Left cardiac atrium (tissue), 4 donors: Measurements from ENCODE around the gene KLF2. TPM values are rescaled to one million over a fixed set of nuclear protein-coding genes. Genes with fewer than 3 reads are reported as not detected.
A peak's percentile ranks its signal among the peaks of the same experiment; 100 is the strongest.
"Not testable (repeated sequence)": the region's sequence is repeated elsewhere in the genome, so short reads cannot be mapped to it uniquely, and the experiment has no call there.

Experiments used
- ATAC-seq, 2 donors: fragments of 200-7000 bp; cut with Tn5 transposase; one replicate each; pipeline ENCODE4 v1.9.1; 2020; ENCODE audit warnings: mild to moderate bottlenecking in 2 of 2, moderate library complexity in 2 of 2
- DNase-seq: peaks from one replicate; pipeline ENCODE4 v3.0.0-alpha.2; 2020
- intact Hi-C, 2 donors: fragments of 100-400 bp; cut with DNase I; formaldehyde crosslinking; loops; one replicate each; pipeline versions ENCODE4 v1.14.1 to v1.15.1; 2022 to 2023
- long read RNA-seq: library from polyadenylated mRNA; unstranded; transcript quantifications from one replicate; pipeline ENCODE4 v2.0.0, GENCODE V29; 2021
- total RNA-seq, 2 donors: library from RNA; stranded (reverse); fragmentation: NEBNext Ultra II Directional; extraction: Animal tissue kit (Norgen Biotek cat#: 25700); gene quantifications; one replicate each; pipeline ENCODE4 v1.2.1, GENCODE V29; 2021
- donor health status: DM: no; HTN: yes; CAD: no.
- donor health status: DM: no; HTN: yes; CAD: no; lungs with severe emphysema.
- donor health status: DM: yes; HTN: yes; CAD: no.
- donor health status: Dilated cardiomyopathy.

The KLF2 gene
- 10 to 100 TPM; 66.4 to 77.5 TPM for total RNA-seq
- long read RNA-seq, partial matches to known transcripts, result 3 of 3 reads
- long read RNA-seq, other reads (novel, unspliced or antisense), result 0 of 3 reads

GRCh38 chr19:16324384-16325160 lies at the start of gene KLF2:
Gene KLF2 (plus strand): TSS chr19:16324826. CDS start chr19:16324924, 98 bp downstream.
- ATAC-seq (peak; percentile 86 to 88), DNase-seq (peak; percentile 95)
- intact Hi-C loops, result loop anchor here (5.0 kb wide), 3 partner anchors 37 to 77 kb away; no protein-coding TSS in a partner anchor

GRCh38 chr19:16280306-16280705 lies 44.3 kb upstream of the KLF2 start:
- intact Hi-C loops, result no loop called here
- DNase-seq (no peak), ATAC-seq (no peak)

DNA sequence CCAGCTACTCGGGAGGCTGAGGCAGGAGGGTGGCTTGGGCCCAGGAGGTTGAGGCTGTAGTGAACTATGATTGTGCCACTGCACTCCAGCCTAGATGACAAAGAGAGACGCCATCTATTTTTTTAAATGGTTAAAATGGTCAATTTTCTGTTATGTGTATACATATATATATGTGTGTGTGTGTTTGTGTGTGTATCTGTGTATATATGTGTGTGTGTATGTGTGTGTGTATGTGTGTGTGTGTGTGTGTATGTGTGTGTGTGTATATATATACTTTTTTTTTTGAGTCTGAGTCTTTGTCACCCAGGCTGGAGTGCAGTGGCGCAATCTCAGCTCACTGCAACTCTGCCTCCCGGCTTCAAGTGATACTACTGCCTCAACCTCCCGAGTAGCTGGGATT lies 42.9 kb upstream of the KLF2 start:
- intact Hi-C loops, result no loop called here
- no peak for DNase-seq

DNA sequence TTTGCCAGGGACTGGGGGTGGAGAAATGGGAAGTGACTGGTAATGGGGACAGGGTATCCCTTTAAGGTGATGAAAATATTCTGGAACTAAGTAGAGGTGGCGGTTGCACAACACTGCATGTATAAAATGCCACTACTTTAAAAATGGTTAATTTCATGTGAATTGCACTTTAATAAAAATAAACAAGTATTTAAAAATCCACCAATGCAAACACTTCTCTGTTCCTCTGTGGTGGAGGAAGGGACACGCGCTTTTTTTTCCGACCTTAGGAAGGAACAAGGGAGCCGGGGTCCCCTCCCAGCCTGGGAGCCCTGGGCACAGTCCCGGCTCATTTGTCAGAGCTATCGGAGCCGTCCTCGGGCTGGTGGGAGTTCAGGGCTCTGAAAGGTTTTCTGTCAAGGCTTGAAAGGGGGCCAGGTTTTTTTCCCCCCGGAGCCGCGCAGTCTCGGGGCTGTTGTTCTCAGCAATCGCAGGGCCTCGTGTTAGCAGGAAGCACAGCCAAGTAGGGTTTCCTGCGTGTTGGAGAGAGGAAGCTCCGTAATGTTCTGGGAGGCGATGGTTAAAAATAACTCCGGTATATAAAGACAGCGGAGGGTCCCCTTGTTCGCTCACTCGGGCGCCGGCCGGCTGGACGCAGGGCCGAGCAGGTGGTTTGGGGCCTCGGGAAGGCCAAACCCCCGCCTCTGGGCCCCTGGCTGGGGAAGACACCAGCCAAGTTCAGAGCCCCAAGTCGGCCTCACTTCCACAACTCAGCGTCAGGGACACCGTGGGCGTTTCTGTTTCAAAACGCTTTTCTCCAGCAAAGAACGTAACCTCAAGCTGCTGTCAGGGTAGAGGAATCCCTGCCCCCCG lies 41.2 kb upstream of the KLF2 start:
- ATAC-seq (peak; percentile 85 to 89), DNase-seq (peak; percentile 91)
- intact Hi-C loops, result no loop called here

More for the DNA sequence above, 42.9 kb upstream of the KLF2 start:
- ATAC-seq, result no peak

DNA sequence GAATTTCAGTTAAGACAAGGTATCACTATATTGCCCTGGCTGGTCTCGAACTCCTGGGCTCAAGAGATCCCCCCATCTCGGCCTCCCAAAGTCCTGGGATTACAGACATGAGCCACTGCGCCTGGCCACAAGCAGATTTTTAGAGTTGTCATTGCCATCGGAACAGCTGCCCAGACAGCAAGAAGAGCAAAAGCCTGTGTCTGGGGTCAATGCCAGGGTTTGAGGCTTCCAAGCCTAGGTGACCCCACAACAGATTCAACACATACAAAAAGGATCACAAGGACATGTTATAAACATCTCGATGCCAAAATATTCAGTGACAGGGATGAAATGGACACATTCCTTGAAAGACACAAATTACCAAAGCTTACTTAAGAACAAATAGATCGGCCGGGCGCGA lies 40.1 kb upstream of the KLF2 start:
- intact Hi-C loops, result no loop called here
- ATAC-seq (no peak), DNase-seq (no peak)

- intact Hi-C loops, result loop anchor here in 1 of 2 donors (5.0 kb wide), 1 partner anchor 37 kb away; the partner anchor contains the start of gene KLF2
- ATAC-seq, DNase-seq: not testable (repeated sequence)
Observed at GRCh38 chr19:16285079-16285478, 39.5 kb upstream of the KLF2 start.

DNA sequence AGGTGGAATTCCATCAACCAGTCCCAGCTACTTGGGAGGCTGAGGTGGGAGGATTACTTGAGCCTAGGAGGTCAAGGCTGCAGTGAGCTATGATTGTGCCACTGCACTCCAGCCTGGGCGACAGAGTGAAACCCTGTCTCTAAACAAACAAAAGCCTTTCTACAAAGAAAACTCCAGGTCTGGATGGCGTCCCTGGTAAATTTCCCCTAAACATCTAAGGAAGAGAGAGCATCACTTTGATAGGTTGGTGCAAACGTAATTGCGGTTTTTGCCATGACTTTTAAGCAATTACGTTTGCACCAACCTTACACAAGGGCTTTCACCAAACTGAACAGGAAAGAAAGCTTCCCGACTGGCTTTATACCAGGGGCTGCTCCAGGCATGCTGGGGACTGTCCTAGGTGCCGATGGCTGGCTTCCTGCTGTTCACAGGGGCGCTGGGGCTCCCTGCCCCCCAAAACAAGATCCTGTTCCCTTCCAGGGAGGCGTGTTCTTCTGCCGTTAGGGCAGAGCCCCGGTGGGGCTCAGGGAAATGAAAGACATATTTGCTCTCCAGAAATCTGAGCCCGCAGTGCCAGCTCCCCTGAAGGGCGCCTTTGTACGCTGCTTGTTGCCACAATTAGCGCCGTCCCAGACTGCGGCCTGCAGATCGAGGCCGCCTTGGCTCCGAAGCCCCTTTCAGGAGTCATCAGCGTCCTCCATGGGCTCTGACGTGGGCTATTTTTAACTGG lies 38.7 kb upstream of the KLF2 start:
- DNase-seq, result peak; percentile 60
- intact Hi-C loops, result loop anchor here in 1 of 2 donors (5.0 kb wide), 1 partner anchor 36 kb away; the partner anchor contains the start of gene KLF2
- ATAC-seq, result peak in 1 of 2 donors; percentile 13

- DNase-seq (no peak), ATAC-seq (no peak)
- intact Hi-C loops, result loop anchor here in 1 of 2 donors (5.0 kb wide), 1 partner anchor 34 kb away; the partner anchor contains the start of gene KLF2
Observed at GRCh38 chr19:16288544-16288943, 36.1 kb upstream of the KLF2 start.

- ATAC-seq (no peak), DNase-seq (no peak)
- intact Hi-C loops, result loop anchor here in 1 of 2 donors (5.0 kb wide), 1 partner anchor 33 kb away; the partner anchor contains the start of gene KLF2
Observed at GRCh38 chr19:16289594-16289993, 35.0 kb upstream of the KLF2 start.

DNA sequence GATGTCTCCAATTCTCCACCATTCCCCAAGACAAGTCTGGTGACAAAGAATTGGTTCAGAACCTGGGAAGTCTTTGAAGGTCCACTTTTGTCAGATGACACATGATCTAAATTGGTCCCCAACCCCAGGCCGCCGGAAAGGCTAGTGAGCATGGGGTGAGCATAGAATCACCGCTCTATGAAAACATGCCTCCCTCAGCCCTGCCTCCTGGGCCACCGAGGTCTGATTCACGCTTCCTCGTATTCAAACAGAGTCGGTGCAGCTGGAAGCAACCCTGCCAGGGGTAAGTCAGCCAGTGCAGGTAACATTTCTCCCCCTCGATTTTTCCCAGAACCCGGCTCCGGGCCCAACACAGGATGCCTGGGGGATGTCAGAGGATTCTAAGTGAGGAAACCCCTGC lies 33.9 kb upstream of the KLF2 start:
- ATAC-seq, result no peak
- DNase-seq, result peak; percentile 45
- intact Hi-C loops, result no loop called here

GRCh38 chr19:16293118-16294091 lies 31.2 kb upstream of the KLF2 start:
- DNase-seq (peak; percentile 88), ATAC-seq (peak; percentile 89 to 93)
- intact Hi-C loops, result no loop called here

- ATAC-seq (no peak), DNase-seq (no peak)
- intact Hi-C loops, result no loop called here
Observed at GRCh38 chr19:16295057-16295456, 29.6 kb upstream of the KLF2 start.

GRCh38 chr19:16296713-16297112 lies 27.9 kb upstream of the KLF2 start:
- no peak for DNase-seq
- intact Hi-C loops, result no loop called here
- no peak for ATAC-seq

DNA sequence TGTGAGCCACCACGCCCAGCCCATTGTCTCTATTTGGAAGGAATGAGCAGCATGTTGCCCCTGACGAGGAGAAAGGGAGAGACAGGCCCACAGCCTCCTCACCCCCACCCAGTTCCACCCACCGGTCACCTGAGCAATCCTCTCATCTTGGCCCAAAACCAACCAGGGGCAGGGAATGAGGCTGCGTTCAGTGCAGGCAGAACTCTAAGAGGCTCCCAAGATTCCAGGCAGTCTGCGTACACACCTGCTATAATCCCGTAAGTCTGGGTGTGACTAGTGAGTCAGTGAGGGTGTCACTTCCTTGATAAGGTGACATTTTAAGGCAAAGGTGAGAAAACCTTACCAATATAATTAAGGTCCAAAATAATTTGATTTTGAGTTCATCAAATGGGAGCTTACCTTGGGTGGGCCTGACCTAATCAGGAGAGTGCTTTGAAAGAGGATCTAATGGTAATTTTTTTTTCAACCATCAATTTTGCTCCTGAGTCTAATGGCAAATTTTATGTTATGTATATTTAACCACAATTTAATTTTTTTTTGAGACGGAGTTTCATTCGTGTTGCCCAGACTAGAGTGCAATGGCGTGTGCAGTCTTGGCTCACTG lies 26.9 kb upstream of the KLF2 start:
- intact Hi-C loops, result no loop called here
- DNase-seq, result no peak
- no peak for ATAC-seq

- DNase-seq (no peak), ATAC-seq (no peak)
- intact Hi-C loops, result no loop called here
Observed at GRCh38 chr19:16298334-16298733, 26.3 kb upstream of the KLF2 start.

DNA sequence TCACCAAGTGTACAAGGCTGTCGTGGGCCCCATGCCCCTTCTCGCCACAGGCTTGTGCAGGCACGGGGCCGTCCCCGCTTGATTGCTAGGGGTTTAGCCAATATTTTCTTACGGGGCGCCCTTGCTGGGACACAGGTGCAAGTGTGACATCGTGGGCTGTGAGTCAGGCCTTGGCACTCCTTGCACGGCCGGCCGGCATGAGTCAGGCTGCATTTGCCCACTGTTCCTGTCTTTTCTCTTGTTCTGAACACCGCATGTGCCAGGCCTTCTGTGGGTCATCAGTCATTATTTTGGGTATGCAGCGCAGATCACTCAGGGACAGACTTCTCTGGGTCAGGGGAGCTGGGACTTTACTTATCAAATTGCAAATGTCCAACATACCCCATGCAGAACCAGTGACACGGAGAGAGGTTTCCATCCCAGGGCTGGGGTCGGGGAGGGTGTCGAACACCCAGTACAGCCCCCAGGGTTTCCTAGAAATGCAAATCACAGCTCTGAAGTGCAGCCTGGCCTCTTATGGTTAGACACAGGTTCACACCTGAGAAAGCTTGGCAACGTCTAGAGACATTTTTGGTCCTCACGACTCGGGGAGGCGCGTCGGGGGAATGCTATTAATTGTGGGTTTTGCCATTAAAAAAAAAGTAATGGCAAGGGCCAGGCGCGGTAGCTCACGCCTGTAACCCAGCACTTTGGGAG lies 22.5 kb upstream of the KLF2 start:
- DNase-seq (no peak), ATAC-seq (no peak)
- intact Hi-C loops, result no loop called here

GRCh38 chr19:16303755-16304154 lies 20.9 kb upstream of the KLF2 start:
- DNase-seq (no peak), ATAC-seq (peak; percentile 67 to 70)
- intact Hi-C loops, result no loop called here
